GM23338 (cell line): ENCODE measurements around the gene SSTR5.

Experiments
- CTCF ChIP-seq, 2 experiments: fragments of 200-600 bp in 1 of 2; sonication (generic) in 1 of 2; conservative IDR thresholded peaks; 2 replicates each; pipeline versions ENCODE4 v1.5.1 to v1.6.1; 2016 to 2017; ENCODE audit warnings: antibody characterized with exemption in 2 of 2, low read depth in 2 of 2, mild to moderate bottlenecking in 2 of 2, moderate library complexity in 1 of 2
- EZH2phosphoT487 ChIP-seq: fragments of 200-600 bp; sonication (generic); IDR thresholded peaks from one replicate; pipeline ENCODE4 v1.8.1; 2018; ENCODE audit warnings: antibody characterized with exemption; ENCODE audit not compliant: unreplicated experiment
- REST ChIP-seq: IDR thresholded peaks from one replicate; pipeline ENCODE4 v1.6.1; 2018; ENCODE audit warnings: antibody characterized with exemption; ENCODE audit not compliant: unreplicated experiment

- TF ChIP-seq CTCF (conservative IDR thresholded peaks at IDR 0.05; ENCODE audit: low read depth in 2 of 2): no peak
- no peak for TF ChIP-seq EZH2phosphoT487
- TF ChIP-seq REST: no peak
Measured at GRCh38 chr16:1107731-1108130, 35.2 kb downstream of the SSTR5 start.
